GM12864 (cell line): ENCODE measurements around the gene RAP2A.

Experiments
- DNase-seq: peaks from one replicate; pipeline ENCODE4 v3.0.0-alpha.2; 2011; ENCODE audit warnings: low read depth
- H3K4me3 ChIP-seq: 2 replicates; pipeline ENCODE4 v1.5.1; 2011; ENCODE audit warnings: mild to moderate bottlenecking, low read depth, low read length, control low read depth
- CTCF ChIP-seq: IDR thresholded peaks from 2 replicates; pipeline ENCODE4 v1.5.1; 2011; ENCODE audit warnings: low read depth, mild to moderate bottlenecking, moderate library complexity, low read length, control low read depth, inconsistent platforms; ENCODE audit errors: missing control alignments

Gene RAP2A

GRCh38 chr13:97403893-97404750 is 29.8 kb upstream of the RAP2A start:
- no peak for DNase-seq
- no peak overlapping the region for H3K4me3 ChIP-seq
- no peak for TF ChIP-seq CTCF

- no peak for DNase-seq
- TF ChIP-seq CTCF: no peak
- no peak overlapping the region for H3K4me3 ChIP-seq
Observed at GRCh38 chr13:97407540-97407939, 26.4 kb upstream of the RAP2A start.

- DNase-seq: no peak
- TF ChIP-seq CTCF: no peak
- no peak overlapping the region for H3K4me3 ChIP-seq
Observed at GRCh38 chr13:97408938-97409337, 25.0 kb upstream of the RAP2A start.

GRCh38 chr13:97411984-97412383 is 22.0 kb upstream of the RAP2A start:
- TF ChIP-seq CTCF: no peak
- DNase-seq: no peak
- H3K4me3 ChIP-seq: no peak overlapping the region

GRCh38 chr13:97413694-97414093 is 20.3 kb upstream of the RAP2A start:
- no peak overlapping the region for H3K4me3 ChIP-seq
- TF ChIP-seq CTCF: no peak
- no peak for DNase-seq

GRCh38 chr13:97414392-97414791 is 19.6 kb upstream of the RAP2A start:
- DNase-seq: no peak
- no peak overlapping the region for H3K4me3 ChIP-seq
- TF ChIP-seq CTCF: no peak

- no peak for TF ChIP-seq CTCF
- H3K4me3 ChIP-seq: no peak overlapping the region
- no peak for DNase-seq
Observed at GRCh38 chr13:97417698-97418097, 16.3 kb upstream of the RAP2A start.
